Measurements from ENCODE around the gene B4GALT5. TPM values are rescaled to one million over a fixed set of nuclear protein-coding genes. Genes with fewer than 3 reads are reported as not detected.

B4GALT5 gene
- total and polyA plus RNA-seq, 2 donors (not counting 1 experiment from before 2014, with no cell fraction given), result 21.0 to 28.0 TPM

DNA sequence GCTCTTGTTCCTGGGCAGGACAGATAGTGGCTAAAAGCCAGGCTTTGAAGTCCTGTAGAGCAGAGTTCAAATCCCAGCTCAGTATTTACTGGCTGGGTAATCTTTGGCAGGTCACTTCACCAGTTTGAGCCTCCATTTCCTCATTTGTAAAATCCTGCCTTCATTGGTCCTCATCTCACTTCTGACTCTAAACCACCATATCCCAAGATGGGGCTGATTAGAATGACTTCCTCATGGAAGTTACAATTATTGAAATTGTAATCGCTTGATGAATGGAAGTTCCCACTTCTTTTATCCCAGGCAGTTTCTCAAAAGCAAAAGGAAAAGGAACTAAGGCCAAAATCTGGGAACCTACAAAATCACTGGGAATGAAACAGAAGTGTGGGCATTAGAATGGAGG lies 35.9 kb upstream of the B4GALT5 start:
- DNase-seq (ENCODE audit: low read depth in 2 of 2), result no peak
- Histone ChIP-seq H3K4me2 (ENCODE audit: extremely low read depth, insufficient read depth, low read length) (no peak overlapping the region), H4K20me1 (ENCODE audit: control insufficient read depth, extremely low read depth, insufficient read depth, low read length) (no peaks in the 10 kb centered on the region), H3K9me3 (ENCODE audit: control insufficient read depth, insufficient read depth, low read depth, low read length) (no peaks in the 10 kb centered on the region), H3K9ac (ENCODE audit: insufficient read depth, low read length) (no peak overlapping the region), H2AFZ (ENCODE audit: low read length) (no peak overlapping the region), H3K79me2 (ENCODE audit: control insufficient read depth, insufficient read depth, low read length) (no peaks in the 10 kb centered on the region), H3K4me1 (ENCODE audit: control insufficient read depth, extremely low read depth, insufficient read depth, low read length) (peaks cover 2% of the 10 kb centered on the region), H3K36me3 (ENCODE audit: control insufficient read depth, insufficient read depth, low read length) (no peaks in the 10 kb centered on the region), H3K4me3 (replicated peaks in 1 of 4; ENCODE audit: control extremely low read depth in 1 of 4, insufficient read depth in 1 of 4, low read depth in 3 of 4, low read length in 4 of 4) (no peak overlapping the region), H3K27me3 (ENCODE audit: control insufficient read depth, insufficient read depth, low read length) (peaks cover 4% of the 10 kb centered on the region), H3K27ac (ENCODE audit: insufficient read depth, low read length) (no peak overlapping the region)
- TF ChIP-seq, protein P1, sequence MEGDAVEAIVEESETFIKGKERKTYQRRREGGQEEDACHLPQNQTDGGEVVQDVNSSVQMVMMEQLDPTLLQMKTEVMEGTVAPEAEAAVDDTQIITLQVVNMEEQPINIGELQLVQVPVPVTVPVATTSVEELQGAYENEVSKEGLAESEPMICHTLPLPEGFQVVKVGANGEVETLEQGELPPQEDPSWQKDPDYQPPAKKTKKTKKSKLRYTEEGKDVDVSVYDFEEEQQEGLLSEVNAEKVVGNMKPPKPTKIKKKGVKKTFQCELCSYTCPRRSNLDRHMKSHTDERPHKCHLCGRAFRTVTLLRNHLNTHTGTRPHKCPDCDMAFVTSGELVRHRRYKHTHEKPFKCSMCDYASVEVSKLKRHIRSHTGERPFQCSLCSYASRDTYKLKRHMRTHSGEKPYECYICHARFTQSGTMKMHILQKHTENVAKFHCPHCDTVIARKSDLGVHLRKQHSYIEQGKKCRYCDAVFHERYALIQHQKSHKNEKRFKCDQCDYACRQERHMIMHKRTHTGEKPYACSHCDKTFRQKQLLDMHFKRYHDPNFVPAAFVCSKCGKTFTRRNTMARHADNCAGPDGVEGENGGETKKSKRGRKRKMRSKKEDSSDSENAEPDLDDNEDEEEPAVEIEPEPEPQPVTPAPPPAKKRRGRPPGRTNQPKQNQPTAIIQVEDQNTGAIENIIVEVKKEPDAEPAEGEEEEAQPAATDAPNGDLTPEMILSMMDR (conservative IDR thresholded peaks at IDR 0.05 in 1 of 2, IDR thresholded peaks at IDR 0.05 in 1 of 2; ENCODE audit: low read depth in 1 of 2, low read length in 2 of 2), result no peak
- TF ChIP-seq EZH2 (IDR thresholded peaks at IDR 0.05; ENCODE audit: low read length, missing control alignments), result no peak

DNA sequence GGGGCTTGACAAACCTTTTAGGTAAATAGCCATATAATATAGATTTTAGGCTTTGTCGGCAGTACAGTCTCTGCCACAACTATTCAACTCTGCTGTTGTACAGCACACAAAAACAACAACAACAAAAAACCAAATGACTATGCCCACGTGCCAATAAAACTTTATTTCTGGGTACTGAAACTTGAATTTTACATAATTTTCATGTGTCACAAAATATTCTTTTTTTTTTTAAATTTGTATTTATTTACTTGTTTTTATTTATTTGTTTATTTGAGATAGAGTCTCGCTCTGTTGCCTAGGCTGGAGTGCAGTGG lies 34.8 kb upstream of the B4GALT5 start:
- no peaks in the 10 kb centered on the region for H4K20me1 ChIP-seq (ENCODE audit: control insufficient read depth, extremely low read depth, insufficient read depth, low read length)
- peaks cover 4% of the 10 kb centered on the region for H3K27me3 ChIP-seq (ENCODE audit: control insufficient read depth, insufficient read depth, low read length)
- H3K27ac ChIP-seq (ENCODE audit: insufficient read depth, low read length), result no peak overlapping the region
- H3K36me3 ChIP-seq (ENCODE audit: control insufficient read depth, insufficient read depth, low read length), result no peaks in the 10 kb centered on the region
- no peak overlapping the region for H3K9ac ChIP-seq (ENCODE audit: insufficient read depth, low read length)
- H3K4me1 ChIP-seq (ENCODE audit: control insufficient read depth, extremely low read depth, insufficient read depth, low read length), result peaks cover 2% of the 10 kb centered on the region
- no peaks in the 10 kb centered on the region for H3K9me3 ChIP-seq (ENCODE audit: control insufficient read depth, insufficient read depth, low read depth, low read length)
- no peak for TF ChIP-seq EZH2 (IDR thresholded peaks at IDR 0.05; ENCODE audit: low read length, missing control alignments)
- TF ChIP-seq, protein P1 (conservative IDR thresholded peaks at IDR 0.05 in 1 of 2, IDR thresholded peaks at IDR 0.05 in 1 of 2; ENCODE audit: low read depth in 1 of 2, low read length in 2 of 2), result no peak
- no peak overlapping the region for H3K4me2 ChIP-seq (ENCODE audit: extremely low read depth, insufficient read depth, low read length)
- no peak overlapping the region for H2AFZ ChIP-seq (ENCODE audit: low read length)
- no peak for DNase-seq (ENCODE audit: low read depth in 2 of 2)
- H3K4me3 ChIP-seq (replicated peaks in 1 of 4; ENCODE audit: control extremely low read depth in 1 of 4, insufficient read depth in 1 of 4, low read depth in 3 of 4, low read length in 4 of 4), result no peak overlapping the region
- H3K79me2 ChIP-seq (ENCODE audit: control insufficient read depth, insufficient read depth, low read length), result no peaks in the 10 kb centered on the region

DNA sequence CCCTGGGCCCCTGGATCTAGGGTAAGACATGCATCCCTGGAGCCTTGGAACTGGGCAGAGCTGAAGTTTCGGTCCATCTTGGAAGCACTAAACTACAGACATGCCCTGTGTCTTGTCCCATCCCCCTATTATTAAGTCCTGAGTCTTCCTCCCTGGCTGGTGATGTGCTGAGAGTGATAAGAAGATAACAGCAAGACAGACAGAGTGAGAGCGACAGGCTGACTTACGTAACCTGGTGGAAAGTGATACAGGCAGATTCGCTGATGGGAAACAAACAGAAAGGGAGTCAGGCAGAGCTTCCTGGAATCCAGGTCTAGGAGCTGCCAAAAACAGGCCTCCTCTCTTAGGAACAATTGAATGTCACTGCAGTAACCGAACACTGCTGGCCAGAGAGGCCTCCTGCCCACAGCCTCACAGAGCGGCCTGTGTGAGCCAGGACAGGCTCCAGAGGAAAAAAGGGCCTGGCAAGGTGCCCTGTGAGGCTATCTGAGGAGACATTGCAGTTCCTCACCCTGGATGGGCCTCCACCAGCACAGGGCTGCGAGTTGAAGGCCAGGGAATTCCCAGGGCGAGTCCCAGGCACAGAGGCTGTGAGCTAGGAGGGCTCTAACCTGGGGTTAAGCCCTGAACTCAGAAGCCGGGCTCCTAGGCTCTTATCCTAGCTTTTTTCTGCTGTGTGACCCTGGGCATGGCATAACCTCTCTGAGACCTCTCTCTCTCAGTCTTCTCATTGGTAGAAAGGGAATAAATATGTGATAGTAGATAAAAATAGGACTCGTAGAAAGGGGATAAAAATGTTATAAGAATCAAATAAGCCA lies 34.2 kb upstream of the B4GALT5 start:
- H3K27me3 ChIP-seq (ENCODE audit: control insufficient read depth, insufficient read depth, low read length), result peaks cover 4% of the 10 kb centered on the region
- H3K79me2 ChIP-seq (ENCODE audit: control insufficient read depth, insufficient read depth, low read length), result no peaks in the 10 kb centered on the region
- H3K4me3 ChIP-seq (replicated peaks in 1 of 4; ENCODE audit: control extremely low read depth in 1 of 4, insufficient read depth in 1 of 4, low read depth in 3 of 4, low read length in 4 of 4), result no peak overlapping the region
- H2AFZ ChIP-seq (ENCODE audit: low read length), result peak overlapping the region; percentile 44
- no peak overlapping the region for H3K27ac ChIP-seq (ENCODE audit: insufficient read depth, low read length)
- H3K9me3 ChIP-seq (ENCODE audit: control insufficient read depth, insufficient read depth, low read depth, low read length), result no peaks in the 10 kb centered on the region
- H3K4me1 ChIP-seq (ENCODE audit: control insufficient read depth, extremely low read depth, insufficient read depth, low read length), result peaks cover 2% of the 10 kb centered on the region
- peak overlapping the region; percentile 59 for H3K4me2 ChIP-seq (ENCODE audit: extremely low read depth, insufficient read depth, low read length)
- H3K36me3 ChIP-seq (ENCODE audit: control insufficient read depth, insufficient read depth, low read length), result no peaks in the 10 kb centered on the region
- TF ChIP-seq EZH2 (IDR thresholded peaks at IDR 0.05; ENCODE audit: low read length, missing control alignments), result no peak
- TF ChIP-seq, protein P1 (conservative IDR thresholded peaks at IDR 0.05 in 1 of 2, IDR thresholded peaks at IDR 0.05 in 1 of 2; ENCODE audit: low read depth in 1 of 2, low read length in 2 of 2), result no peak
- H4K20me1 ChIP-seq (ENCODE audit: control insufficient read depth, extremely low read depth, insufficient read depth, low read length), result no peaks in the 10 kb centered on the region
- DNase-seq (ENCODE audit: low read depth in 2 of 2), result peak; percentile 53 to 71
- H3K9ac ChIP-seq (ENCODE audit: insufficient read depth, low read length), result no peak overlapping the region

All from fibroblast of lung (primary cell).